Immature natural killer cell (primary cell): ENCODE data around the gene TAS2R60. TPM values are rescaled to one million over a fixed set of nuclear protein-coding genes. Genes with fewer than 3 reads are reported as not detected.
"Not testable (repeated sequence)": the region's sequence is repeated elsewhere in the genome, so short reads cannot be mapped to it uniquely, and the experiment has no call there.

Source experiments
- DNase-seq, 3 donors: peaks; one replicate each; pipeline ENCODE4 v3.0.0; 2022; ENCODE audit warnings: mixed read lengths in 1 of 3
- H3K27ac Mint-ChIP-seq, 6 donors: one replicate each; pipeline ENCODE4 v1.8.0; 2020; ENCODE audit warnings: mixed read lengths in 6 of 6, mild to moderate bottlenecking in 5 of 6, inconsistent platforms in 4 of 6, moderate library complexity in 3 of 6
- H3K27me3 Mint-ChIP-seq, 3 donors: one replicate each; pipeline ENCODE4 v1.8.0; 2020 to 2021; ENCODE audit warnings: low read depth in 3 of 3, mild to moderate bottlenecking in 3 of 3, mixed read lengths in 3 of 3, moderate library complexity in 3 of 3, inconsistent platforms in 1 of 3
- H3K36me3 Mint-ChIP-seq, 3 donors: one replicate each; pipeline ENCODE4 v1.8.0; 2020; ENCODE audit warnings: mixed read lengths in 3 of 3, inconsistent platforms in 2 of 3, mild to moderate bottlenecking in 2 of 3
- H3K4me1 Mint-ChIP-seq, 2 donors: one replicate each; pipeline ENCODE4 v1.8.0; 2020; ENCODE audit warnings: inconsistent platforms in 2 of 2, mild to moderate bottlenecking in 2 of 2, mixed read lengths in 2 of 2, moderate library complexity in 1 of 2
- H3K4me3 Mint-ChIP-seq, 5 donors: one replicate each; pipeline ENCODE4 v1.8.0; 2020; ENCODE audit warnings: mild to moderate bottlenecking in 5 of 5, mixed read lengths in 5 of 5, inconsistent platforms in 3 of 5, moderate library complexity in 3 of 5
- H3K9me3 Mint-ChIP-seq, 6 donors: one replicate each; pipeline ENCODE4 v1.8.0; 2020; ENCODE audit warnings: mild to moderate bottlenecking in 6 of 6, mixed read lengths in 6 of 6, inconsistent platforms in 4 of 6, moderate library complexity in 3 of 6
- polyA plus RNA-seq, 3 donors: library from polyadenylated mRNA; unstranded; fragments of 300-500 nt; fragmentation: Illumina TruSeq; gene quantifications; one replicate each; pipeline ENCODE4 v1.2.3, GENCODE V29; 2021

Gene TAS2R60
- polyA plus RNA-seq, 3 donors from 2014 or later, result not detected

GRCh38 chr7:143485094-143485493 lies 41.8 kb downstream of the TAS2R60 start:
- Mint-ChIP-seq H3K27me3 (peaks cover 0 to 7% (median 6%) of the 10 kb centered on the region in 3 donors), H3K36me3 (no peaks in the 10 kb centered on the region), H3K27ac (no peak overlapping the region), H3K4me3 (no peak overlapping the region), H3K4me1 (peaks cover 7 to 13% of the 10 kb centered on the region in 2 donors), H3K9me3 (no peaks in the 10 kb centered on the region)
- no peak for DNase-seq

- no peak overlapping the region for H3K27ac Mint-ChIP-seq
- H3K4me1 Mint-ChIP-seq, result peaks cover 3 to 9% of the 10 kb centered on the region in 2 donors
- H3K27me3 Mint-ChIP-seq, result peaks cover 0 to 7% (median 6%) of the 10 kb centered on the region in 3 donors
- H3K36me3 Mint-ChIP-seq, result no peaks in the 10 kb centered on the region
- no peak overlapping the region for H3K4me3 Mint-ChIP-seq
- no peaks in the 10 kb centered on the region for H3K9me3 Mint-ChIP-seq
- DNase-seq, result no peak
Observed at GRCh38 chr7:143485500-143485899, 42.2 kb downstream of the TAS2R60 start.

- H3K27me3 Mint-ChIP-seq, H3K9me3 Mint-ChIP-seq, DNase-seq, H3K27ac Mint-ChIP-seq, H3K36me3 Mint-ChIP-seq, H3K4me1 Mint-ChIP-seq, H3K4me3 Mint-ChIP-seq: not testable (repeated sequence)
Observed at GRCh38 chr7:143486266-143486665, 43.0 kb downstream of the TAS2R60 start.

- Mint-ChIP-seq H3K4me1 (no peaks in the 10 kb centered on the region), H3K9me3 (no peaks in the 10 kb centered on the region)
Observed at GRCh38 chr7:143487061-143487460, 43.8 kb downstream of the TAS2R60 start.

GRCh38 chr7:143487566-143487965 lies 44.3 kb downstream of the TAS2R60 start:
- Mint-ChIP-seq H3K27me3 (peaks cover 0 to 9% (median 7%) of the 10 kb centered on the region in 3 donors), H3K36me3 (no peaks in the 10 kb centered on the region)
- no peak for DNase-seq

More at GRCh38 chr7:143487061-143487460, 43.8 kb downstream of the TAS2R60 start:
- H3K27me3 Mint-ChIP-seq, result peaks cover 0 to 9% (median 7%) of the 10 kb centered on the region in 3 donors
- H3K36me3 Mint-ChIP-seq, result no peaks in the 10 kb centered on the region
- DNase-seq, result no peak
- H3K27ac Mint-ChIP-seq, result no peak overlapping the region
- H3K4me3 Mint-ChIP-seq, result no peak overlapping the region

GRCh38 chr7:143490717-143491306 lies 47.6 kb downstream of the TAS2R60 start:
- no peak overlapping the region for H3K27ac Mint-ChIP-seq
- no peak for DNase-seq

More at GRCh38 chr7:143487566-143487965, 44.3 kb downstream of the TAS2R60 start:
- no peak overlapping the region for H3K4me3 Mint-ChIP-seq
- no peak overlapping the region for H3K27ac Mint-ChIP-seq
- H3K4me1 Mint-ChIP-seq, result no peaks in the 10 kb centered on the region
- no peaks in the 10 kb centered on the region for H3K9me3 Mint-ChIP-seq

GRCh38 chr7:143492043-143492471 lies 48.8 kb downstream of the TAS2R60 start:
- no peak for DNase-seq
- Mint-ChIP-seq H3K4me3 (no peak overlapping the region), H3K36me3 (no peaks in the 10 kb centered on the region), H3K4me1 (peaks cover 0 to 8% of the 10 kb centered on the region in 2 donors), H3K27me3 (peaks cover 2 to 7% (median 5%) of the 10 kb centered on the region in 3 donors), H3K27ac (no peak overlapping the region), H3K9me3 (no peaks in the 10 kb centered on the region)

More at GRCh38 chr7:143490717-143491306, 47.6 kb downstream of the TAS2R60 start:
- Mint-ChIP-seq H3K27me3 (peaks cover 0 to 7% (median 7%) of the 10 kb centered on the region in 3 donors), H3K9me3 (no peaks in the 10 kb centered on the region), H3K4me3 (no peak overlapping the region), H3K36me3 (no peaks in the 10 kb centered on the region), H3K4me1 (peaks cover 0 to 8% of the 10 kb centered on the region in 2 donors)

- H3K27ac Mint-ChIP-seq, result no peak overlapping the region
- no peaks in the 10 kb centered on the region for H3K9me3 Mint-ChIP-seq
- no peak for DNase-seq
- peaks cover 0 to 8% of the 10 kb centered on the region in 2 donors for H3K4me1 Mint-ChIP-seq
- no peaks in the 10 kb centered on the region for H3K36me3 Mint-ChIP-seq
- no peak overlapping the region for H3K4me3 Mint-ChIP-seq
- H3K27me3 Mint-ChIP-seq, result peaks cover 2 to 10% (median 5%) of the 10 kb centered on the region in 3 donors
Observed at GRCh38 chr7:143492799-143493739, 49.8 kb downstream of the TAS2R60 start.

- Mint-ChIP-seq H3K27me3 (peaks cover 2 to 9% (median 5%) of the 10 kb centered on the region in 3 donors), H3K27ac (no peak overlapping the region), H3K9me3 (no peaks in the 10 kb centered on the region), H3K36me3 (no peaks in the 10 kb centered on the region), H3K4me1 (peaks cover 0 to 8% of the 10 kb centered on the region in 2 donors), H3K4me3 (no peak overlapping the region)
- no peak for DNase-seq
Observed at GRCh38 chr7:143493751-143494150, 50.5 kb downstream of the TAS2R60 start.

Other genes starting within 250 kb of the TAS2R60 start
- gene TAS2R40, start 221.4 kb upstream of the TAS2R60 start, polyA plus RNA-seq, result not detected
- 100 to 1,000 TPM; 238 to 266 (median 252) TPM for gene GSTK1, start 180.0 kb upstream of the TAS2R60 start, polyA plus RNA-seq
- not detected for gene TMEM139, start 158.5 kb upstream of the TAS2R60 start, polyA plus RNA-seq
- gene CASP2, start 155.1 kb upstream of the TAS2R60 start, polyA plus RNA-seq, result 10 to 100 TPM in 1 of 3 donors, 1 to 10 TPM in 2; 8.8 to 24.2 (median 9.8) TPM
- gene CLCN1, start 127.3 kb upstream of the TAS2R60 start, polyA plus RNA-seq, result under 1 TPM in 1 of 3 donors, not detected in 2; 0.07 TPM
- gene FAM131B, start 80.7 kb upstream of the TAS2R60 start, polyA plus RNA-seq, result 1 to 10 TPM; 1.2 to 2.3 (median 1.9) TPM
- gene ZYX, start 62.1 kb upstream of the TAS2R60 start, polyA plus RNA-seq, result 100 to 1,000 TPM in 1 of 3 donors, 10 to 100 TPM in 2; 50.7 to 144 (median 51.9) TPM
- gene EPHA1, start 34.6 kb upstream of the TAS2R60 start, polyA plus RNA-seq, result under 1 TPM in 2 of 3 donors, not detected in 1; 0.22 to 0.51 TPM
- not detected for gene TAS2R41, start 34.4 kb downstream of the TAS2R60 start, polyA plus RNA-seq
- gene CTAGE15, start 128.3 kb downstream of the TAS2R60 start, polyA plus RNA-seq, result not detected
- 1 to 10 TPM; 1.8 to 4.1 (median 2.5) TPM for gene TCAF2, start 177.5 kb downstream of the TAS2R60 start, polyA plus RNA-seq